Cerebellar nuclear complex (tissue), 1 donor: ENCODE measurements around the gene MASP2.
A peak's percentile ranks its signal among the peaks of the same experiment; 100 is the strongest.
"Not testable (repeated sequence)": the region's sequence is repeated elsewhere in the genome, so short reads cannot be mapped to it uniquely, and the experiment has no call there.

ENCODE experiments used
- DNase-seq, 2 experiments: peaks; one replicate each; lab custom pipeline; 2025; lab: John Stamatoyannopoulos, UW

The MASP2 gene

DNA sequence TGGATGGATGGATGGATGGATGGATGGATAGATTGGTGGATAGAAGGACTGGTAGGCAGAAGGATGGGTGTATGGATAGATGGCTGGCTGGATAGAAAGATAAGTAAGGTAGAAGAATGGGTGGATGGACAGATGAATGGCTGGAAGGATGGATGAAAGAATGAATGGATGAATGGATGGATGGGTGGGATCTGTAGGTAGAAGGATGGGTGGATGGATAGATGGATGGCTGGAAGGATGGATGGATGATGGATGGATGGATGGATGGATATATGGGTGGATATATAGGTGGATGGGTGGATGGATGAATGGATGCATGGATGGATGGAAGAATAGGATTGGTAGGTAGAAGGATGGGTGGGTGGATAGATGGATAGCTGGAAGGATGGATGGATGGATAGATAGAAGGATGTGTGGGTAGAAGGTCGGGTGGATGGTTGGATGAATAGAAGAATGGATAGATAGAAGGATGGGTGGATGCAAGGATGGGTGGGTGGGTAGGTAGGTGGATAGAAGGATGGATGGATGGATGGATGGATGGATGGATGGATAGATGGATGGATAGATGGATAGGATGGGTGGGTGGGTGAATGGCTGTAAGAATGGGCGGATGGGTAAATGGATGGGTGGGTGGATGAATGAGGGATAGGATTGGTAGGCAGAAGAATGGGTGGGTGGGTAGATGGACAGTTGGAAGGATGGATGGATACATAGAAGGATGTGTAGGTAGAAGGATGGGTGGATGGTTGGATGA is 7.5 kb downstream of the MASP2 start:
- DNase-seq = no peak

DNA sequence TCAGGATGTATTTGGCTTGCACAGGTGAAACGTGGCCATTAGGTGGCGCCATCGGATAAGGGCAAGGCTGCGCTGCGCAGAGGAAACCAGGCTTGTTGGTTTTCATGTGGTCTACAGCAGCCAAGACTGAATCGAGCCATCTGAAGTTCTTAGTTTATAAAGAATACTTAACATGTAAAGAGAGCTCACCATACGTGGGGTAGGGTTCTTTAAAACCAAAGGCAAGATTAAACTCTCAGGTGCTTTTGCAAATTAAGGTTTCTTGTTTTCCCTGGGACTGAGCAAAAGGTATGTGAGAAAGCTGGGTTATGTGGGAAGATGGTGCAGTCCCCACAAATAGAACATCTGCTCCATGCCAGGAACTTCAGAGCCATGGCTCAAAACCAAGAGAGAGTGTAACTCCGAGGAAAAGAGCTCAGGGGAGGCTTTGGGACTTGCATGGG is 9.3 kb downstream of the MASP2 start:
- peak; percentile 8 to 64 for DNase-seq

DNA sequence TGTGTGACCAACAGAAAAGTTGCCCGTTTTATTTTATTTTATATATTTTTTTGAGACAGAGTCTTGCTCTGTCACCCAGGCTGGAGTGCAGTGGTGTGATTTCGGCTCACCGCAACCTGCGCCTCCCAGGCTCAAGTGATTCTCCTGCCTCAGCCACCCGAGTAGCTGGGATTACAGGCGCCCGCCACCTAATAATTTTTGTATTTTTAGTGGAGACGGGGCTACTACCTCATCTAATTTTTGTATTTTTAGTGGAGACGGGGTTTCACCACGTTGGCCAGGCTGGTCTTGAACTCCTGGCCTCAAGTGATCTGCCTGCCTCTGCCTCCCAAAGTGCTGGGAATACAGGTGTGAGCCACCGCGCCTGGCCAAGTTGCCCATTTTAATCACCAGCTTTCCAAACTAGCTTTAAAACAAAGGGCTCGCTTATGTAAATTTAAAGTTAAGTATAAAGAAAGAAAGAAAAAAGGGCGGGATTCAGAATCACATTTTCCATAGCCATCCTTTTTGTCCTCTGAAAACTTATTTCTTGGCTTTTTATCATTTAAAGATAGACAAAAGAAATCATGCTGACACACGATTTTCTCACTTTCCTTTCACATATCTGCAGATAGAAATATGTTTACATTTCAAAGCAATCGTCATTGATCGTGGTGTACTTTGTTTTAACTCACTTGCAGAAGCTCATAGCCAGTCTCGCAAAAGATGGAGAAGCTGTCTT is 9.9 kb downstream of the MASP2 start:
- DNase-seq = not testable (repeated sequence)

DNA sequence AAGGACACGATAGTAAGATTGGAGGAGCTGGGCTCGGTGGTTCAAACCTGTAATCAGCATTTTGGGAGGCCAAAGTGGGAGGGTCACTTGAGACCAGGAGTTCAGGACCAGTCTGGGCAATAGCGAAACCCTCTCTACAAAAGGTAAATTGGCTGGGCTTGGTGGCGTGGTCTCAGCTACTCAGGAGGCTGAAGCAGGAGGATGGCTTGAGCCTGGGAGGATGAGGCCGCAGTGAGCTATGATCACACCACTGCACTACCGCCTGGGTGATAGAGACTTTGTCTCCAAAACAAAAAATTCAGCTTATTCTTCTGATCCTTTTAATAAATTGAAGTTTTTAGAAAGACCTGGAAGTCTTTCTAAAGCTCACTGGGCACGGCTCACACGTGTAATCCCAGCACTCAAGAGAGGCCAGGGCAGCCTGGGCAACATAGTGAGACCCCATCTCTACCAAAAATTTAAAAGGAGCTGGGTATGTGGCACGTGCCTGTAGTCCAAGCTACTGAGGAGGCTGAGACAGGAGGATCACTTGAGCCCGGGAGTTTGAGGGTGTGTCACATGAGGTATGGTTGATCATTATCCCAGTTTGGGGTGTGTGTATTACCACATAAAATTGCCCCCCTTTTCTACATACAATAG is 15.3 kb downstream of the MASP2 start:
- DNase-seq = no peak

- no peak for DNase-seq
These were observed 16.2 kb downstream of the MASP2 start for GRCh38 chr1:11030865-11031264.

GRCh38 chr1:11028018-11028417 is 19.0 kb downstream of the MASP2 start:
- no peak for DNase-seq

DNA sequence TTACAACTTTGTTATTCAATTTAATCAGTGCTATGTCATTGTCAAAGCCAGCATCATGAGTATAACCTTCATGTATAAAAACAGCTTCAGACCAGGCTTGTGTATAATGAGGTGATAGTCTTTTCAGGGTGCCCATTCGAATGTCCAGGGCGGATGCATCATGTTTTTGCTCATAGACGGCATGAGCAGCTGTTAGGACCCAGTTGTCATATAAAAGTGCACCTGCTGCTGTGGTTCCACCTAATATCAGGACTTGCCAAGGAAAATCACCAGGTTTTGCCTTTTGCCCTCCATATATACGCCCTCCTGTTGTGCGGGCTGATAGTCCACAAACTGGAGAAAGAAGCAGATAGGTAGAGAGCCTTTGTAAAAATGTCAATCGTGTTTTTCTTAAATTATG is 19.7 kb downstream of the MASP2 start:
- DNase-seq = no peak

DNA sequence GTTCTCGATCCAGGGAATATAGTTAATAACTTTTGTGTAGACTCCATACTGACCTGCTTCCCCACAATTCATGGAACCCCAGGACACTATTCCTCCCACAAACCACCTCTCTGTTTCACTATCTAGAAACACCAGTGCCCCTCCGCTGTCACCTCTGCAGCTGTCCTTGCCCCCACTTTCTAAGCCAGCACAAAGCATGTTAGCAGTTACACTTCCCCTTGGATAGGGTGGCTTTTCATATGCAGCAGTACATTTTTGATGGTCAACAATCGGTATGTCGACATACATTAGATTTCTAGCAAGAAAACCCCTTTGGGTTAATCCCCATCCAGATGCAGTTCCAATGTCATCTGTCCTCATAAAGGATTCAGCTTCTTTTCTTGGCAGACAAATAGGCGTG is 20.1 kb downstream of the MASP2 start:
- no peak for DNase-seq

- DNase-seq = no peak
These were observed 21.0 kb downstream of the MASP2 start for GRCh38 chr1:11026052-11026451.

DNA sequence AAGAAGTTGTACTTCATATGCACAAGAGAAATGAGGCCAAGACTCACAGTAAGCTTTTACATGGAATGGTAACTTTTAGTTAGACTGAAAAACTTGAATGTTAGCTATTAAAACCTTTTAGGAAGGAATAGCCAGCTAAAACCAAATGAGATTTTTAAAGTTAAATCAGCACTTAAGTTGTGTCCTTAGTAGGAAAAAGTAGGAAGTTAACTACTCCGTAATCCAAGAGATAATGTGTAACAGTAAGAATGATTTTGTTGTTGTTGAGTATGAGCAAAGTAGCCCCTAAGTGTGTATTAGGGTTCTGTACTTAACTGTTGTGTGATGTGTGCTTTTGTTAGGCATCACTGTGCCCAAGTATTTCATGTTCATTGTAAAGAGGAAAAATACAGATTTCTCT is 21.4 kb downstream of the MASP2 start:
- no peak for DNase-seq

DNA sequence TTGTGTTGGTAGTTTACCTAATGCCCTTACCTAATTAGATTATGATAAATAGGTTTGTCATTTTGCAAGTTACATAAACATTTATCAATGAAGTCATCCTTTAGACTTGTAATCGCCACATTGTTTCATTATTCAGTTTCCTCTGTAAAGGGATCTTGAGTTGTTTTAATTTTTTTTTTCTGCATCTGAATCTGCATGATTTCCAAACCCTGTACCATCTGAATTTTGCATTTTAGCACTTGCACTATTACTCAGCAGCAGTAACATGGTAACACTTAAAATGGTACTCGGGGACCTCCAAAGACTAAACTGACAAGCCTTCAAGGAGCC is 22.2 kb downstream of the MASP2 start:
- no peak for DNase-seq

DNA sequence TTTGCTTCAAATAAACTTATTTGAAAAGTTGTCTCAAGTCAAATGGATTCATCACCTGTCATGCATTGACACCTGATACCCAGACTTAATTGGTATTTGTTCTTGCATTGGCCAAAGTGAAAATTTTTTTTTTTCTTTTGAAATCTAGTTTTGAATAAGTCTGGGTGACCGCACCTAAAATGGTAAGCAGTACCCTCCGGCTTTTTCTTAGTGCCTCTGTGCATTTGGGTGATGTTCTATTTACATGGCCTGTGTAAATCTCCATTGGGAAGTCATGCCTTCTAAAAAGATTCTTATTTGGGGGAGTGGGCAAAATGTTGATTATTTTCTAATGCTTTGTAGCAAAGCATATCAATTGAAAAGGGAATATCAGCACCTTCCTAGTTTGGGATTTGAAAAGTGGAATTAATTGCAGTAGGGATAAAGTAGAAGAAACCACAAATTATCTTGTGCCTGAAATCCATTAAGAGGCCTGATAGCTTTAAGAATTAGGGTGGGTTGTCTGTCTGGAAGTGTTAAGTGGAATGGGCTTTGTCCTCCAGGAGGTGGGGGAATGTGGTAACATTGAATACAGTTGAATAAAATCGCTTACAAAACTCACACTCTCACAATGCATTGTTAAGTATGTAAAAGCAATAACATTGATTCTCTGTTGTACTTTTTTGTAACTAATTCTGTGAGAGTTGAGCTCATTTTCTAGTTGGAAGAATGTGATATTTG is 22.7 kb downstream of the MASP2 start:
- DNase-seq = no peak

- DNase-seq = no peak
These were observed 23.8 kb downstream of the MASP2 start for GRCh38 chr1:11023201-11023600.

- no peak for DNase-seq
These were observed 27.1 kb downstream of the MASP2 start for GRCh38 chr1:11019971-11020370.

- not testable (repeated sequence) for DNase-seq
These were observed 27.7 kb downstream of the MASP2 start for GRCh38 chr1:11019358-11019757.

- no peak for DNase-seq
These were observed 33.9 kb downstream of the MASP2 start for GRCh38 chr1:11013160-11013531.

GRCh38 chr1:11012260-11013159 is 34.5 kb downstream of the MASP2 start, which contains the start of gene TARDBP:
Gene TARDBP, plus strand, starts transcription at chr1:11012654. Its CDS starts 1,074 bp downstream, at chr1:11013728.
- peak; percentile 4 to 74 for DNase-seq

DNA sequence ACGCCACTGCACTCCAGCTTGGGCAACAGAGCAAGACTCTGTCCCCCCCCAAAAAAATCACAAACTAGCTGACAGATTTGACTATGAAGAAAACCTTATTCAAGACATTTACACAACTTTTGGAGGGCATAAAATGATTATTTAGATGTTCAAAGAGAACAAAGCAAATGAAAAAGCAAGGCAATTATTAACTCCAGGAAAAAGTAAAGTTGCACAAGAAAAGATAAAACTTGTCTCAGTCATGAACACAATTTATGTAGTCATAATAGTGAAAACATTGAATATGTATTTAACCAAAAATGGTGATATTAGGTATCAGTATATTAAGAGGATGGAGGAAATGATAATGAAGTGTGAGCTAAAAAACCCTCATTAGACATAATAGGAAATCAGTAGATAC is 46.5 kb downstream of the MASP2 start:
- DNase-seq = no peak

DNA sequence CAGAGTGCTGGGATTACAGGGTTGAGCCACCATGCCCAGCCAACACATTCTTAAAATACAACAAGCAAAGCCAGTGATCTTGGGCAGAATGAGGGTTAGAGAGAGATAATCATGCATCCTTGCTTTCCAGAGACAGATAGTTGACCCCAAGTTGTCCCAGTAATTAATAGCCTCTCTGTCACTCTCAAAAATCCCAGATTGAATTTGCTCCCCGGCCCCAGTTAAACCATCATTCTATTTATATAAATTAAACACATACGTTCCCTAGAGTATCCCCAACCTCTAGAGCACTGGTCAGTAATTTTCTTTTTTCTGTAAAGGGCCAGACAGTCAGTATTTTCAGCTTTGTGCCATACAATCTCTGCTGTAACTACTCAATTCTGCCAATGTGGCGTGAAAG is 50.9 kb downstream of the MASP2 start:
- no peak for DNase-seq

GRCh38 chr1:10992864-10993263 is 54.2 kb downstream of the MASP2 start:
- DNase-seq = no peak

DNA sequence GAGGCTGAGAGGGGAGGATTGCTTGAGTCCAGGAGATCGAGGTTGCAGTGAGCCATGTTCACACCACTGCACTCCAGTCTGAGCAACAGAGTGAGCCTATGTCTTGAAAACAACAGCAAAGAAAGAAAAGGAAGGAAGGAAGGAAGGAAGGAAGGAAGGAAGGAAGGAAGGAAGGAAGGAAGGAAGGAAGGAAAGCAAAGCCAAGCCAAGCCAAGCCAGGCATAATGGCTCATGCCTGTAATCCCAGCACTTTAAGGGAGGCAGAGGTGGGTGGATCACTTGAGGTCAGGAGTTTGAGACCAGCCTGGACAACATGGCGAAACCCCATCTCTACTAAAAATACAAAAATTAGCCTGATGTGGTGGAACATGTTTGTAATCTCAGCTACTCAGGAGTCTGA is 55.0 kb downstream of the MASP2 start:
- not testable (repeated sequence) for DNase-seq
